GM12873 (cell line): ENCODE data around the gene SEMA3A.

Source experiments
- TF ChIP-seq, protein P1 (sequence below): IDR thresholded peaks from 2 replicates; pipeline ENCODE4 v1.5.1; 2012; ENCODE audit warnings: low read depth, mild to moderate bottlenecking, moderate library complexity, low read length, control low read depth; ENCODE audit not compliant: insufficient read depth; ENCODE audit errors: missing control alignments

SEMA3A gene

DNA sequence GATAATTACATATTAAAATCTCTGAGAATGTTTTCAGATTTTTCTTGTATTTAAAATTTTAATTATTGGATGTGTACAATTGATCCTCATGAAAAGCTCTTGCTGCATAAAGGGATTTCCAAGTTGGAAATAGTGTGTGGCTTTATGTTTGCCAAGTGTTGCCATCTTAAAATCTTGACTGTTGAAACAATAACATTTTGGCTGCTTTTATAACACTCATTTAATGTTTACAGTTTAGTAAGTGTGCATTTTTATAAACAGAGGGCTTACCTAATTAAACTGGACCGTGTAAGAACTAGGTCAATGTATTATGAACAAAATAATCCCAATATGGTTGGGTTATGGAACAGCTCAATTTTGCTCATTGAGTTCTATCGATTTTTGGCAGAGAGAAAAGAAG is 23.9 kb downstream of the SEMA3A start:
- TF ChIP-seq, protein P1, sequence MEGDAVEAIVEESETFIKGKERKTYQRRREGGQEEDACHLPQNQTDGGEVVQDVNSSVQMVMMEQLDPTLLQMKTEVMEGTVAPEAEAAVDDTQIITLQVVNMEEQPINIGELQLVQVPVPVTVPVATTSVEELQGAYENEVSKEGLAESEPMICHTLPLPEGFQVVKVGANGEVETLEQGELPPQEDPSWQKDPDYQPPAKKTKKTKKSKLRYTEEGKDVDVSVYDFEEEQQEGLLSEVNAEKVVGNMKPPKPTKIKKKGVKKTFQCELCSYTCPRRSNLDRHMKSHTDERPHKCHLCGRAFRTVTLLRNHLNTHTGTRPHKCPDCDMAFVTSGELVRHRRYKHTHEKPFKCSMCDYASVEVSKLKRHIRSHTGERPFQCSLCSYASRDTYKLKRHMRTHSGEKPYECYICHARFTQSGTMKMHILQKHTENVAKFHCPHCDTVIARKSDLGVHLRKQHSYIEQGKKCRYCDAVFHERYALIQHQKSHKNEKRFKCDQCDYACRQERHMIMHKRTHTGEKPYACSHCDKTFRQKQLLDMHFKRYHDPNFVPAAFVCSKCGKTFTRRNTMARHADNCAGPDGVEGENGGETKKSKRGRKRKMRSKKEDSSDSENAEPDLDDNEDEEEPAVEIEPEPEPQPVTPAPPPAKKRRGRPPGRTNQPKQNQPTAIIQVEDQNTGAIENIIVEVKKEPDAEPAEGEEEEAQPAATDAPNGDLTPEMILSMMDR = no peak

GRCh38 chr7:84162584-84162983 is 32.0 kb downstream of the SEMA3A start:
- TF ChIP-seq, protein P1 = no peak

DNA sequence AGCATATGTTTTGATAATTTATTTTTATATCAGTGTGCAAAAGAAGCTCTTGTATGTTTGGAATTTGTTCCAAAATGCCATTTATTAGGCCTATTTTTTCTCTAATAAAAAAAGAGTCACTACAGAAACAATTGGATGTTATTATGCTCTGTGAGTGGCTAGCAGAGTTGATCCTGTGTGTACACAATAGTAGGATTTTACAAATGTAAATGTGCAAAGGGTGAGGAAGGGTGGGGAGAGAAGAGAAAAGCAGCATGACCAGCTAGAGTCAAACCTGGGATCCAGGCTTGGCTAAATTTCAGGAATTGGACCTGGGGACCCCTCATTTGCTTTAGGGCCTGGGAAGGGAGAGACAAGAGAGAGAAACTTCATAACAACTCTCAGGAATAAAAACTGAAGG is 32.5 kb downstream of the SEMA3A start:
- TF ChIP-seq, protein P1 = no peak

- TF ChIP-seq, protein P1 = no peak
Measured at GRCh38 chr7:84161398-84161797, 33.2 kb downstream of the SEMA3A start.

DNA sequence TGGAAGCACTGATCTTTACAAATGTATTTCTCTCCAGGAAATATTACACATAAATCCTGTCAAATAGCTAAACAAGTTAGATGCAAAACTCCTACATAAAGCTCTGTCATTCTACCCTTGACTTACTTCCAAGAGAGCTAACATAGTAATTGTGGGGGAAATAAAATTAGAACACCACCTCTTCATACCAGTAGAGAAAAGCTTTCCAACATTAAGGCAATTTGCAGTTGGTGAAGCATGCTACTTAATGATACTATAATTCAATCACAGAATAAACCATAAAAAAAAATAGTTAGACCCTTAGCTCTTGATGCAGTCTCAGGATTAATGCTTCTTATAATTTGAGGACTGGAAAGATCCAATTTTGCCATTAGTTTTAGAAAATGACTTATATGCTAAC is 35.2 kb downstream of the SEMA3A start:
- TF ChIP-seq, protein P1 = no peak

DNA sequence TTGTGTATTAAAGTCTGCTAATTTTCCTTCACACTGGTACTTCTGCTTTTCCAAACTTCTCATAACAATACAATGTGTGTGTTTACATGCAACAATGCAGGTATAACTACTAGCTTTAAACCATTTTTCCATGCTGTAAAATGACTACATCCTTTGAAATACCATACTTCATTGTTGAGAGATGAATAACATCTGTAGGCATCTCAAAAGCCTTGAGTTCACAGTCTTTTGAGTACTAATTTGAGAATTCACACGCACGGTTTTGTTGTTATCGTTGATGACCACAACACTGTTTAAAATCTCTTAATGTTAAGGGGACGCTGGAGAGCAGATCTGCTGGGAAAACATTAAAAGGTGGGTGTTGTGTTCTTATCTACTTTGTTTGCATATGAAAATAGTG is 37.4 kb downstream of the SEMA3A start:
- TF ChIP-seq, protein P1 = no peak

DNA sequence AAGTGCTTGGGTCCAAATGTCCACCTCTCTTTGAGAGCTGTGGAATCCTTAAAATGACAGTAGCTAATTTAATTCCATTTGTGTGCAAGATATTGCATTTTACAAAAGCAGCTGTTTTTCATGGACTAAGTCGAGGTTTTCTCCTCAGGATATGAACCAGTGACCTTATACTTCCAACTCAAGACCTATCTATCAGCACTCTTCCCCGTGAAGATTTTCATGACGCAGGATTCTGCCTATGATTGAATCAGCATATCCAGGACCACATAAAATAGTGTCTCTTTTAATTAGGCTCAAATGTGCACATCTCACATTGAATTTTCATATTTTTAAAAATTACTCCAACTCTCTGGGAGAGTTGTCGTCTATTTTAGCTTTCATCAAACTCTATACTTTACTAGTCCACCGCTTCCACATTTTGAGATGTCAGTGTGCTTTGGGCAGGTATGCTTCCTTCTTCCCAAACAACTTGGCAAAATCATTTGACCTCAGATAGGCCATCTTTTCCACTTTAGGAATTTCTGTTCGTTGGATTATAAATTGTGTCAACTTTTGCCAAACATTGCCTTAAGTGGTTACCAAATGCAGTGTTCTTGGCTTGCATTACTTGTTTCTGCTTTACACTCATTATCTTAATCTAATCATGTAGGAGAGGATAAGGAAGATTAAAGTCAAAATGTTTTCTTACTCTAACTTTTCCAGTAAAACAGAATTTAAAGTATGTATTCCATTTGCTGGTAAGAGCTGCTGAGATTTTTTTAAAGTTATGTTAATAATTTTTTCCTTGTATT is 39.4 kb downstream of the SEMA3A start:
- TF ChIP-seq, protein P1 = no peak
